Endodermal cell (in vitro differentiated cells): ENCODE data around the gene FAM83E. TPM values are rescaled to one million over a fixed set of nuclear protein-coding genes. Genes with fewer than 3 reads are reported as not detected.
A peak's percentile ranks its signal among the peaks of the same experiment; 100 is the strongest.

Source experiments
- DNase-seq: peaks from one replicate; pipeline ENCODE4 v3.0.0-alpha.2; 2017
- H3K27ac ChIP-seq: 2 replicates; pipeline ENCODE4 v1.5.1; 2013; ENCODE audit warnings: mild to moderate bottlenecking, low read depth, low read length, moderate library complexity
- H3K27me3 ChIP-seq: 2 replicates; pipeline ENCODE4 v1.6.1; 2013; ENCODE audit warnings: mild to moderate bottlenecking, low read length, moderate library complexity; ENCODE audit not compliant: insufficient read depth, control insufficient read depth, poor library complexity, severe bottlenecking
- H3K36me3 ChIP-seq: 2 replicates; pipeline ENCODE4 v1.7.0; 2013; ENCODE audit warnings: mild to moderate bottlenecking, low read length, moderate library complexity; ENCODE audit not compliant: control insufficient read depth, insufficient read depth
- H3K4me1 ChIP-seq: one replicate; pipeline ENCODE4 v1.7.0; 2013; ENCODE audit warnings: low read length; ENCODE audit not compliant: control insufficient read depth, insufficient read depth
- H3K4me3 ChIP-seq: 2 replicates; pipeline ENCODE4 v1.5.1; 2013; ENCODE audit warnings: mild to moderate bottlenecking, low read length, moderate library complexity
- H3K9ac ChIP-seq: 2 replicates; pipeline ENCODE4 v1.6.1; 2013; ENCODE audit warnings: mild to moderate bottlenecking, low read length, moderate library complexity; ENCODE audit not compliant: poor library complexity, severe bottlenecking; ENCODE audit errors: extremely low read depth
- H3K9me3 ChIP-seq: 2 replicates; pipeline ENCODE4 v1.6.1; 2013; ENCODE audit warnings: mild to moderate bottlenecking, low read length, moderate library complexity; ENCODE audit not compliant: control insufficient read depth
- H3K27ac Mint-ChIP-seq: 2 replicates; pipeline ENCODE4 v1.8.0; 2020; ENCODE audit warnings: mixed read lengths
- H3K27me3 Mint-ChIP-seq: 2 replicates; pipeline ENCODE4 v1.8.0; 2021; ENCODE audit warnings: mild to moderate bottlenecking, mixed read lengths; ENCODE audit not compliant: insufficient read depth
- H3K36me3 Mint-ChIP-seq: 2 replicates; pipeline ENCODE4 v1.8.0; 2020; ENCODE audit warnings: low read depth, mixed read lengths
- H3K4me1 Mint-ChIP-seq: 2 replicates; pipeline ENCODE4 v1.8.0; 2020; ENCODE audit warnings: mixed read lengths
- H3K4me3 Mint-ChIP-seq: 2 replicates; pipeline ENCODE4 v1.8.0; 2020; ENCODE audit warnings: mild to moderate bottlenecking, moderate library complexity, mixed read lengths
- H3K9me3 Mint-ChIP-seq: 2 replicates; pipeline ENCODE4 v1.8.0; 2020; ENCODE audit warnings: mild to moderate bottlenecking, mixed read lengths
- WGBS, 2 experiments: methylation state at CpG; one replicate each; pipeline versions ENCODE4 v1.1.5 to v1.1.7; 2013; ENCODE audit warnings: missing lambda C conversion rate in 2 of 2, mixed read lengths in 1 of 2; ENCODE audit not compliant: insufficient coverage in 1 of 2, insufficient read length in 1 of 2; 5-methylcytosine and 5-hydroxymethylcytosine counted together
- total RNA-seq, 2 donors: library from RNA; stranded (reverse); fragmentation: NEBNext Ultra II Directional in 1 of 2; extraction: Animal tissue kit (Norgen Biotek cat#: 25700) in 1 of 2; gene quantifications; 2 replicates in 1 of 2; 3 replicates in 1 of 2; pipeline ENCODE4 v1.2.1, GENCODE V29; 2021
- TF ChIP-seq, protein P1 (sequence below): fragments of 200-600 bp; sonication (generic); conservative IDR thresholded peaks from 2 replicates; pipeline ENCODE4 v1.5.0; 2021; ENCODE audit warnings: antibody characterized with exemption, mild to moderate bottlenecking

The FAM83E gene
- total RNA-seq, 2 donors from 2014 or later = 4.4 to 5.7 TPM

- Histone ChIP-seq H3K27me3 (no peaks in the 10 kb centered on the region), H3K27ac (no peak overlapping the region), H3K9me3 (no peaks in the 10 kb centered on the region), H3K9ac (no peak overlapping the region), H3K4me1 (no peaks in the 10 kb centered on the region), H3K4me3 (no peak overlapping the region), H3K36me3 (no peaks in the 10 kb centered on the region)
- no peak for DNase-seq
- peaks cover 8% of the 10 kb centered on the region for H3K4me1 Mint-ChIP-seq
- 80 to 93% methylated on average over 1 to 2 of the region's 2 CpGs for WGBS, 2 experiments
- H3K27me3 Mint-ChIP-seq = no peaks in the 10 kb centered on the region
- no peaks in the 10 kb centered on the region for H3K36me3 Mint-ChIP-seq
- H3K4me3 Mint-ChIP-seq = no peak overlapping the region
- H3K27ac Mint-ChIP-seq = no peak overlapping the region
- peaks cover 6% of the 10 kb centered on the region for H3K9me3 Mint-ChIP-seq
- TF ChIP-seq, protein P1, sequence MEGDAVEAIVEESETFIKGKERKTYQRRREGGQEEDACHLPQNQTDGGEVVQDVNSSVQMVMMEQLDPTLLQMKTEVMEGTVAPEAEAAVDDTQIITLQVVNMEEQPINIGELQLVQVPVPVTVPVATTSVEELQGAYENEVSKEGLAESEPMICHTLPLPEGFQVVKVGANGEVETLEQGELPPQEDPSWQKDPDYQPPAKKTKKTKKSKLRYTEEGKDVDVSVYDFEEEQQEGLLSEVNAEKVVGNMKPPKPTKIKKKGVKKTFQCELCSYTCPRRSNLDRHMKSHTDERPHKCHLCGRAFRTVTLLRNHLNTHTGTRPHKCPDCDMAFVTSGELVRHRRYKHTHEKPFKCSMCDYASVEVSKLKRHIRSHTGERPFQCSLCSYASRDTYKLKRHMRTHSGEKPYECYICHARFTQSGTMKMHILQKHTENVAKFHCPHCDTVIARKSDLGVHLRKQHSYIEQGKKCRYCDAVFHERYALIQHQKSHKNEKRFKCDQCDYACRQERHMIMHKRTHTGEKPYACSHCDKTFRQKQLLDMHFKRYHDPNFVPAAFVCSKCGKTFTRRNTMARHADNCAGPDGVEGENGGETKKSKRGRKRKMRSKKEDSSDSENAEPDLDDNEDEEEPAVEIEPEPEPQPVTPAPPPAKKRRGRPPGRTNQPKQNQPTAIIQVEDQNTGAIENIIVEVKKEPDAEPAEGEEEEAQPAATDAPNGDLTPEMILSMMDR = no peak
Observed at GRCh38 chr19:48648134-48648533, 33.3 kb upstream of the FAM83E start.

- Histone ChIP-seq H3K9me3 (no peaks in the 10 kb centered on the region), H3K4me1 (no peaks in the 10 kb centered on the region), H3K27ac (no peak overlapping the region), H3K36me3 (no peaks in the 10 kb centered on the region), H3K27me3 (no peaks in the 10 kb centered on the region), H3K9ac (no peak overlapping the region), H3K4me3 (no peak overlapping the region)
- DNase-seq = no peak
- TF ChIP-seq, protein P1 = no peak
- Mint-ChIP-seq H3K4me3 (peak overlapping the region; percentile 76), H3K36me3 (peaks cover 10% of the 10 kb centered on the region), H3K27me3 (no peaks in the 10 kb centered on the region), H3K9me3 (peaks cover 4% of the 10 kb centered on the region), H3K4me1 (peaks cover 7% of the 10 kb centered on the region), H3K27ac (no peak overlapping the region)
- 30 to 47% methylated on average over 3 to 8 of the region's 10 CpGs for WGBS, 2 experiments
Observed at GRCh38 chr19:48646722-48647216, 31.9 kb upstream of the FAM83E start.

DNA sequence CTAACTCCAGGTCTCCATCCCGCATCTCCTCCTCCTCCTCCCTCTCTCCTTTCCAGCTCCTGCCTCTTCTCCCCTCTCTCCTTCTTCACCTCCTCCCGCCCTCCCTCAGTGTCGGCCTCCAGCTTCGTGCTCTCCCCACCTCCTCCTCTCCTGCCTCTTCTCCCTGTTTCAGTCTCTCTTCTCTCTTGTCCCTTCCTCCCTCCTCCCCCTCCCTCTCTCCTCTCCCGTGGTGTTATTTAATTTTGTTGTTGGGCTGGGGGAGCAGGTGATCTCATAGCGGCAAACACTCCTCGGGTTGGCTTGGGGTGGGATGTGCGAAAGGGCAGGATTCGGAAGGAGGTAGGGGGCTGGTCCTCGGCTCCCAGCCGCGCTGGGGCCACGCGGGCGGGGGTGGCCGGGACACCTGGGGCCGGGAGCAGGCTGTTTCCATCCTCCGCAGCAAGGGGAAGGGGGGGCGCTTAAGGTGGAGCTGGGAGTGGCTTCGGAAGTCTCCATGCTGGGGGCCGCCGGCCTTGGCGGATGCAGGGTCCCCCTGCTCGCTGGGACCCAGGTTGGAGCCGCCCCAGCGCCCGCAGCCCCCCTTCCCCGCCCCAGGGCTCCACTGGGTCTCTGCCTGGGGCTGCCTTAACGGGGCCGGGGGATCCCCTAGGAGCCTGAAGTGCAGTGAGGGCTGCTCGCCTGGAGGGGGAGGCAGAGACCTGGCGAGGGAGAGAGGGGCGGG is 31.3 kb upstream of the FAM83E start, which contains the start of gene CA11:
TSS of gene CA11 (minus strand) at position 187 of the 721 bp plus-strand sequence. CDS start 555 bp downstream, outside the sequence.
- peak within 1 kb of the TSS; percentile 76 for H3K4me3 Mint-ChIP-seq

More for the DNA sequence above, 31.3 kb upstream of the FAM83E start, which contains the start of gene CA11:
- peak; percentile 98 for DNase-seq
- H3K27me3 Mint-ChIP-seq = peaks cover 2% of the 10 kb centered on the region
- H3K36me3 Mint-ChIP-seq = peaks cover 14% of the 10 kb centered on the region
- H3K9me3 Mint-ChIP-seq = peaks cover 3% of the 10 kb centered on the region
- Histone ChIP-seq H3K9me3 (no peaks in the 10 kb centered on the region), H3K36me3 (no peaks in the 10 kb centered on the region), H3K27ac (peak within 1 kb of the TSS; percentile 58), H3K4me1 (no peaks in the 10 kb centered on the region), H3K4me3 (peak within 1 kb of the TSS; percentile 86), H3K9ac (peak within 1 kb of the TSS; percentile 40), H3K27me3 (no peaks in the 10 kb centered on the region)
- peaks cover 7% of the 10 kb centered on the region for H3K4me1 Mint-ChIP-seq
- TF ChIP-seq, protein P1 = peak; percentile 93
- 0% methylated on average over 13 to 32 of the region's 33 CpGs for WGBS, 2 experiments
- H3K27ac Mint-ChIP-seq = peak within 1 kb of the TSS; percentile 87
